GM18508 (cell line): Measurements from ENCODE around the gene TCF19.
"Not testable (repeated sequence)": the region's sequence is repeated elsewhere in the genome, so short reads cannot be mapped to it uniquely, and the experiment has no call there.

Experiments used
- ATAC-seq: cut with Tn5 transposase; IDR thresholded peaks from one replicate; pipeline ENCODE4 v1.9.1; 2021; ENCODE audit warnings: moderate number of reproducible peaks; ENCODE audit not compliant: insufficient read depth, unreplicated experiment

TCF19 gene

DNA sequence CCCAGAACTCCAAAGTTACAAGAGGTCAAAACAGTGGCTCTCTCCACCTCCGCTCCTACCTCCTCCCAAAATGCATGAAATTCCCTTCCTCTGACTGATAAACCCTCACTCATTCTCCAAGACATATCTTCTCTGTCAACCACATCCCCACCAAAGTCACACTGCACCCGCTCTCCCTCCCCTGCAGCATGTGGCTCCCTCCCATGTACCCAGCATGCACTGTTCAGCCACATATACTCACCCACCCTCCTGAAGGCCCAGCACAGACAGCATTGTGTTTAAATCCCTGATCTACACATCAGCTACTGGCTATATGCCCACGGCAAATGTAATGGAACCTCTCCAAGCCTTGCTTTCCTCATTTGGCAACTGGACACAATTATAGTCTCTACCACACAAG is 17.6 kb downstream of the TCF19 start:
- no peak for ATAC-seq

DNA sequence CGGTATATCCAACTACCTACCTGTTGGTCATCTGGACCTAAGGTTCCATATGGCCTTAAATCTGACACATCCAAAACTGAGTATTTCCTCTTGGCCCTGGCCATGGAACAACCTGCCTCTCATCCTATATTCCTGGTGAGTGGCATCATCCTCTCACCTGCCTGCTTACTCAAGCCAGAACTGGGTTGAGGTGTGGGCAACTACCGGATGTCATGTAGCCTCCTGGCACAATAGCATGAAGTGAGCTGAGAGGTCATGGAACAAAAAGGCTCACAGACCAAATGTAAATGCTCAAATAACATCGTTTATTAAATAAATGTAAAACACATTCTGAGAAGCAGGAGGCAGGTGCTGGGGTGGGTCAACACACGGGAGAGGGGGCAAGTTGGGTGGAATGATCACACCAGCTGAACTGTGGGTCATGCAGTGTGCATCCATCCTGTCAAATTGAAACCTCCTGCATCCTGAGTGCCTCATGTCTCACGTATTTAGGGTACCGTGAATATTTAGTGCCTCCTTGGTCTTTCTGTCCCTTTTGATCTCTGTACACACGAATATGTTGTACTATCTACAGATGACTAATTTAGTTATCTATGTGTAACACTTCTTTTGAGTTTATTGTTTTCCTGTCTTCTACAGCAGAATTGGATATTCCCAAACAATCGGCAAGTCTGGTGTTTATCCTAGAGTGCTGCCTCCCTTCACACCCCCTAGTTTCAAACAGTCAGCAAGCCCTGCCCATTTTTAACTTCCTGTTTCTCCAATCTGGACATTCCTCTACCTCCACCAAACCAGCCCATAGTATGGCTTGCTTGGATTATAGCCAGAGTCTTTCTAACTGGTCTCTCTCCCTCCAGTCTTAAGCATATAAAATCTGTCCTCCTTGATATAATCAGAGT is 20.0 kb downstream of the TCF19 start:
- no peak for ATAC-seq

DNA sequence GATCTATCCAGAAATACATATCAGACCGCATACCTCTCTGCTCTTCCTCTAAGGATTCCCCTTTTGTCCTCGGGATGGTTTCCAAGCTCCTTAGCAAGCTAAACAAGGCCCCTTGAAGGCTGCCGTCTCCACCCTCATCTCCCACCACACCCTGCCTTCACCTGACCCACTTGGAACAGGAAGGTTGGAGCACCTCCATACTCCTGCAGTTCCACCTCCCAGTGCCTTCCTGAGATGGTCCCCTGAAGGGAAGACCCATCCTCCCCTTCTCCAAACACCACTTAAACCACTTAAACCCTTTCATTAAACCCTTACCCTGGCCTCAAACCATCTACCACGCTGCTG is 20.6 kb downstream of the TCF19 start:
- no peak for ATAC-seq

DNA sequence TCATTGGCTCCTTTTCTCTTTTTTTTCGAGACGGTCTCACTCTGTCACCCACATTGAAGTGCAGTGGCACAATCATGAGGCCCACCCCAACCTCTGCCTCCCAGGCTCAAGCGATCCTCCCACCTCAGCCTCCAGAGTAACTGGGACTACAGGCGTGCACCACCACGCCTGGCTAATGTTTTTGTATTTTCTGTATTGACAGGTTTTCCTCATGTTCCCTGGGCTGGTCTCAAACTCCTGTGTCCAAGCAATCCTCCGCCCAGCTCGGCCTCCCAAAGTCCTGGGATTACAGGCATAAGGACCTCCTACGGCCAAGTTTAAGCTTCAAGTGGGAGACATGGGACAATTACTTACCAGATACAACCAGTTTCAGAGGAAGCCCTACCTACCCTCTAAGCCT is 21.5 kb downstream of the TCF19 start:
- ATAC-seq = no peak

DNA sequence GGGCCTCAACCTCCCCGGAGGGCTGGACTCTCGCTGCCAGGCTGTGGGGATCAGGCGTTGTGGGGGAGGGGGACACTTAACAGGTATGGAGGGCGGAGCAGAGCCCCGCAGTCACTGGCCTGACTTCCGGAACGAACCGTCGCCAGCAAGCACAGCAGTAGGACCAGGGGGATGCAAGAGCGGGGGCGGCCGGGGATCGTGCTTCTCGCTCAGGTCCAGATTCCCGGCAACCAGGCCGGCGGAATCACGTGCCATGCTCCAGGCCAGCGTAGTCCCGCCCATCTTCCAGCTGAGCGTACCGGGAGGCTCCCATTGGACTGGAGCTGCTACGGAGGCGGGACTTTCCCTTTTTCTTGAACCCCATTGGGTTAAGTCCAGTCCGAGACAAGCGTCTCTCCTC is 22.1 kb downstream of the TCF19 start:
- ATAC-seq = no peak

DNA sequence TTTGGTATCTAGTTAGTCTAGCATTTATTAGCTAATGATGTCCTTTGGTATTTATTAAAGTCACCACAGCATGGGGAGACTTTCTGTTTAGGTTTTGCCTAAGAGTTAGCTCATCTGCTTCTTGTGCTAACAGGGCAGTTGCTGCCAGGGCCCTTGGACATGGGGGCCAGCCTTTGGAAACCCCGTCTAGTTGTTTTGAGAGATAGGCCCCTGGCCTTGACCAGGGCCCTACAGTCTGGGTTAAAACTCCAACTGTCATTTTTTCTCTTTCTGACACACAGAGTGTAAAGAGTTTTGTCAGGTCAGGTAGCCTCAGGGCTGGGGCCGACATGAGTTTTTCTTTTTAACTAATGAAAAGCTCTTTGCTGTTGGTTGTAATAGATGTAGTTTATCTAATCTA is 24.9 kb downstream of the TCF19 start:
- ATAC-seq = not testable (repeated sequence)

DNA sequence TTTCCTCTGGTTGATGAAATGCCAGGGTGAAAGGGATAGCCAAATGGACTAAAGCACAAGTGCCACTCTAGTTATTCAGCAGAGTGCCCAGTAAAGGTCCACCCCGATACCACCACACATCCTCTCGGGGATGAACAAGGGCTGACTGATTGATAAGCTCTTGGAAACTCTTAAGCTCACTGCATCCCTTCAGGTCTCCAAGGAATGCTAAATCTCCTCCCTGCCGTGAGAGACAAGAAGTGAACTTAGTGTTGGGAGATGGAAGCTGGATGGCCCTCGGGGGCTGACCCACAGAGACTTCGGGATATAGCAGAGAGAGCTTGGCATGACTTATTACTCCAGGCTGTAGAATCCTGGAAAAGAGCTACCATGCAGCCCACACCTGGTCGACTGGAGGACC is 25.5 kb downstream of the TCF19 start:
- ATAC-seq = not testable (repeated sequence)

DNA sequence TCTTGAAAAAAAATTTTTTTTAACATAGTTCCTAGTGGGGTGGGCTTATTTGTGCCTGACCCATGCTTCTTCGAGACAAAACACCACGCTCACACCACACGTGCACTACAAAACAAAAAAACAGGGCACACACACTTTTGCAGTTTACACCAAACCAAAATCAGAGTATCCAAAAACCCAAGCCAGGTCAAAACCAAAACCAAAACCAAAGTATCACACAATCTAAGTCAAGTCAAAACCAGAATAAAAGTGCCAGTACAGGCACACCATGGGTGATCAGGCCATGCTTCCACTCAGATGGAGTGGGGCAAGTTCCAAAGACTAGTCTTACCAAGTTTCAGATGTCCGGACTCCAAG is 27.3 kb downstream of the TCF19 start:
- not testable (repeated sequence) for ATAC-seq

DNA sequence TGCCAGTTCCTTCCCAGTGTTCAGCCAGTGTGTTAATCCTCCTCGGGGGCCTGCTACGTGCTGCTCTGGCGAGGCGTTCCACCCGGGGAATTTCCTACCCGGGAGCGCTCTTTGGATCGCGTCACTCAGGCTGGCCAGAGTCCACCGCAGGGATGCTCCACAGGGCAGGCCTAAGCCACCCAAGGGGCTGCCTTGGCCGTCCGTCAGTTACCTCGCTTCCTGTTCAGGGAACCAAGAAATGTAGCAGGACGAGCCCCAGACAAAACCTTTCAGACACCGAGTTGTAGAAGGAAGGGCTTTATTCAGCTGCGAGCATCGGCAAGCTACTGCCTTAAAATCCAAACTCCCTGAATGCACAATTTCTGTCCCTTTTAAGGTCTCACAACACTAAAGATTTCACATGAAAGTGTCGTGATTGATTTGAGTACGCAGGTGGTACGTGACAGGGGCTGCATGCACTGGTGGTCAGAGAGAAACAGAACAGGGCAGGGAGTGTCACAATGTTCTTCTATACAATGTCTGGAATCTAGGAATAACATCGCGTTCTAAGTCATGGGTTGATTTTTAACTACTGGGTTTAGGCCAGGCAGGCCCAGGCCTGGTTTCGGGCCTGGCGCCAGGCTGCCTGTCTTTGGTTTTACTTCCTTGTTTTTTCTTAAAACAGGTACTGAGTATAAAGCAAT is 27.8 kb downstream of the TCF19 start:
- ATAC-seq = no peak

DNA sequence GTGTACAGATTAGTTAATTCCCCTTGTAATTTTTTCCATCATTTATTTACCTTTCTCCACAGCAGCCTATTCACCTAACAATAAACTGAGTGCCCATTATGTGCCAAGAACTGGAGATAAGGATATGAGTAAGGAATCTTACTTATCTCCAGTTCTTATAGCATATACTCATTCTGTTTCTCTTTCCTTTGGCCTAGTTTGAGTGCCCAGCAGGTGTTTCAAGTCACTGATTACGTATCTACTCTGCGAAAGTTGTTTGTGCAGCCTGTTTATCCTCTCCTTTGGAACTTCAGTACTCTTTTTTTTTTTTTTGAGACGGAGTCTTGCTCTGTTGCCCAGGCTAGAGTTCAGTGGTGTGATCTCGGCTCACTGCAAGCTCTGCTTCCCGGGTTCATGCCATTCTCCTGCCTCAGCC is 29.4 kb downstream of the TCF19 start:
- ATAC-seq = no peak

DNA sequence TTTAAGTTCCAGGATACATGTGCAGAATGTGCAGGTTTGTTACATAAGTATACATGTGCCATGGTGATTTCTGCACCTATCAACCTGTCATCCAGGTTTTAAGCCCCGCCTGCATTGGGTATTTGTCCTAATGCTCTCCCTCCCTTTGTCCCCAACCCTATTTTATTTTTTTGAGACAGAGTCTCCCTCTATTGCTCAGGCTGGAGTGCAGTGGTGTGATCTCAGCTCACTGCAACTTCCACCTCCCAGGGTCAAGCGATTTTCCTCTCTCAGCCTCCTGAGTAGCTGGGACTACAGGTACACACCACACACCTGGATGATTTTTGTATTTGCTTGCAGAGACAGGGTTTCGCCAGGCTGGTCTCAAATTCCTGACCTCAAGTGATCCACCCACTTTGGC is 30.8 kb downstream of the TCF19 start:
- ATAC-seq = not testable (repeated sequence)

DNA sequence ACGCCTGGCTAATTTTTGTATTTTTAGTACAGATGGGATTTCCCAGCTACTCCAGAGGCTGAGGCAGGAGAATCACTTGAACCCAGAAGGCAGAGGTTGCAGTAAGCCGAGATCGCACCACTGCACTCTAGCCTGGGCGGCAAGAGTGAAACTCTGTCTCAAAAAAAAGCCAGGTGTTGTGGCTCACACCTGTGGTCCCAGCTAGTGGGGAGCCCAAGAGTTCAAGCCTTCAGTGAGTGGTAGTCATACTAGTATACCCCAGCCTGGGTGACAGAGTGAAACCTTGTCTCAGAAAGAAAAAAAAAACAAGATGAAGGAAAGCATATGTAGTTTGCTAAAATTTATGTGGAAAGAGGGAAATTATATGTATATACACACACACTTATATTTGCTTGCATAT is 32.1 kb downstream of the TCF19 start:
- no peak for ATAC-seq

DNA sequence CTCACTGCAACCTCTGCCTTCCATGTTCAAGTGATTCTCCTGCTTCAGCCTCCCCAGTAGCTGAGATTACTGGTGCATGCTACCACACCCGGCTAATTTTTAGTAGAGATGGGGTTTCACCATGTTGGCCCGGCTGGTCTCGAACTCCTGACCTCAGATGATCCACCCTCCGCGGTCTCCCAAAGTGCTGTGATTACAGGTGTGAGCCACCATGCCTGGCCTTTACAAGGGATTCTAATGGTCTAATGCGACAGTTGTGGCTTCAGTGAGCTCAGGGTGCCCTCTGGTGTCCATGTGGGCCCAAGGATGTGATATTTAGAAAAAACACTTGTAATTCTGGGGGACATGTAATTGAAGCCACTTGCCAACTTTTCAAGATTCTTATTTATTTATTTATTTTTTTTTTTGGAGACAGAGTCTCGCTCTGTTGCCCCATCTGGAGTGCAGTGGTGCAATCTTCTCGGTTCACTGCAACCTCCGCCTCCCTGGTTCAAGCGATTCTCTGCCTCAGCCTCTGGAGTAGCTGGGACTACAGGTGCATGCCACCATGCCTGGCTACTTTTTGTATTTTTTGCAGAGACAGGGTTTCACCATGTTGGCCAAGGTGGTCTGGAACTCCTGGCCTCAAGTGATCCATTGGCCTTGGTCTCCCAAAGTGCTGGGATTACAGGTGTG is 34.2 kb downstream of the TCF19 start:
- not testable (repeated sequence) for ATAC-seq

DNA sequence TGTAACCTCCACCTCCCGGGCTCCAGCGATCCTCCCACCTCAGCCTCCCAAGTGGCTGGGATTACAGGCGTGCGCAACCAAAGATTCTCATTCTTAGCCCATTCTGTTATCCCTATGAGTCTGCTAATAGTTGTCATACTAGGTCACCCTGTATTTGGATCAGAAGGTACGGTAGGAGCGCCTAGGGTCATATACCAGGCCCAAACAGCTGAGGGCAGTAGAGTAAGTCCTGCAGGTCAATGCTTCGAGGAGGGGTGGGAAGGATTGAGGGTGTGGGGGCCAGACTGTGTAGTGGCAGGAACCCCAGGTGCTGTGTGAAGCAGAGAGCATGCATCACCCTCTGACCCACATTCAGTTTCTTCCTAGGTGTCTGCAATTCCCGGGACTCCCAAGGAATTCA is 34.8 kb downstream of the TCF19 start:
- no peak for ATAC-seq

DNA sequence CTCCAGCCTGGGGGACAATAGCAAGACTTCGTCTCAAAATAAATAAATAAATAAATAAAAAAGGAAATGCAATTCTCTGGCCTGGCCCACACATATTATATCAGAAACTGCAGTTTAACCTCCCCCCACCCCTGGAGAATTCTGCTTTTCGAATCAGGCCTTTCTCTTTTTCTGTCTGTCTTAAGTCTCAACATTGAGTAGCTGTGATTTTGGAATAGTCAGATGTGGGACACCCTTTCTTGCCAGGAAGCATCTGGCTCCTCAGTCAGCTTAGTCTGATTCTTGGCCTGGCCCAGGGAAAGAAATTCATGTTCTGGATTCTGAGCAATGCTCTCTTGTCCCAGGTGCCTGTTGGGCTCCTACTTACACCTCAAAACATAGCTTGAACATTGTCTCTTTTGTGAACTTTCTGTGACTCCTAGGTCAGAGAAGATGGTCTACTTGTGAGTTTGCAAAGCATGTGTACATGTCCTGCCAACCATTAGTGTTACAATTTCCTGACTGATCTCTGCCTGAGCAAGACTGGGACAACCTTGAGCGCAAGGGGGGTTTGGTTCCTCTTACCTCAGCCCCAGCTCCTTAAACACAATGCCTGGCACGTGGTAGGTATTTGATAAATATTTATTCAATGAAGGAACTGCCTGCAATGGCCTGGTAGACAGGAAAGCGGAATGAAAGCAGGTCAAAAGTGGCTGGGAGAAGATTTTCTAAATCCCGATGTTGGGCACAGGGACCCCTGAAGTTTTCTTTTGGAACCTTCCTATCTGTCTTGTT is 35.9 kb downstream of the TCF19 start:
- no peak for ATAC-seq

DNA sequence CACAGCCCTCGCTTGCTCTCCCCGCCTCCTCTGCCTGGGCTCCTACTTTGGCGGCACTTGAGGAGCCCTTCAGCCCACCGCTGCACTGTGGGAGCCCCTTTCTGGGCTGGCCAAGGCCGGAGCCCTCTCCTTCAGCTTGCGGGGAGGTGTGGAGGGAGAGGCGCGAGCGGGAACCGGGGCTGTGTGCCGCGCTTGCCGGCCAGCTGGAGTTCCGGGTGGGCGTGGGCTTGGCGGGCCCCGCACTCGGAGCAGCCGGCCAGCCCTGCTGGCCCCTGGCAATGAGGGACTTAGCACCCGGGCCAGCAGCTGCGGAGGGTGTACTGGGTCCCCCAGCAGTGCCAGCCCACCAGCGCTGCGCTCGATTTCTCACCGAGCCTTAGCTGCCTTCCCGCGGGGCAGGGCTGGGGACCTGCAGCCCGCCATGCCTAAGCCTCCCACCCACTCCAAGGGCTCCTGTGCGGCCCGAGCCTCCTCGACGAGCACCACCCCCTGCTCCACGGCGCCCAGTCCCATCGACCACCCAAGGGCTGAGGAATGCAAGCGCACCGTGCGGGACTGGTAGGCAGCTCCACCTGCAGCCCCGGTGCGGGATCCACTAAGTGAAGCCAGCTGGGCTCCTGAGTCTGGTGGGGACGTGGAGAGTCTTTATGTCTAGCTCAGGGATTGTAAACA is 37.1 kb downstream of the TCF19 start:
- ATAC-seq = not testable (repeated sequence)

DNA sequence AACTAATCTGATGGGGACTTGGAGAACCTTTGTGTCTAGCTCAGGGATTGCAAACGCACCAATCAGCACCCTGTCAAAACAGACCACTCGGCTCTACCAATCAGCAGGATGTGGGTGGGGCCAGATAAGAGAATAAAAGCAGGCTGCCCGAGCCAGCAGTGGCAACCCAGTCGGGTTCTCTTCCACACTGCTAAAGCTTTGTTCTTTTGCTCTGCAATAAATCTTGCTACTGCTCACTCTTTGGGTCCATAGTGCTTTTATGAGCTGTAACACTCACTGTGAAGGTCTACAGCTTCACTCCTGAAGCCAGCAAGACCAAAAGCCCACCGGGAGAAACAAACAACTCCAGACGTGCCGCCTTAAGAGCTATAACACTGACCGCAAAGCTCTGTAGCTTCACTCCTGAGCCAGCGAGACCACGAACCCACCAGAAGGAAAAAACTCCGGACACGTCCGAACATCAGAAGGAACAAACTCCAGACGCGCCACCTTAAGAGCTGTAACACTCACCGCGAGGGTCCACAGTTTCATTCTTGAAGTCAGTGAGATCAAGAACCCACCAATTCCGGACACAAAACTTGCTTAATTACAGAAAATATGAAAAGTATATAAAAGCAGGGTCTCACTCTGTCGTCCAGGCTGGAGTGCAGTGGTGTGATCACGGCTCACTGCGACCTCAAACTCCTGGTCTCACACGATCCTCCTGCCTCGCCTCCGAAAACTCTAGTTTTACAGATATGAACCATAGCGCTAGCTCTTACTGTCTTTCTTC is 38.0 kb downstream of the TCF19 start:
- not testable (repeated sequence) for ATAC-seq

DNA sequence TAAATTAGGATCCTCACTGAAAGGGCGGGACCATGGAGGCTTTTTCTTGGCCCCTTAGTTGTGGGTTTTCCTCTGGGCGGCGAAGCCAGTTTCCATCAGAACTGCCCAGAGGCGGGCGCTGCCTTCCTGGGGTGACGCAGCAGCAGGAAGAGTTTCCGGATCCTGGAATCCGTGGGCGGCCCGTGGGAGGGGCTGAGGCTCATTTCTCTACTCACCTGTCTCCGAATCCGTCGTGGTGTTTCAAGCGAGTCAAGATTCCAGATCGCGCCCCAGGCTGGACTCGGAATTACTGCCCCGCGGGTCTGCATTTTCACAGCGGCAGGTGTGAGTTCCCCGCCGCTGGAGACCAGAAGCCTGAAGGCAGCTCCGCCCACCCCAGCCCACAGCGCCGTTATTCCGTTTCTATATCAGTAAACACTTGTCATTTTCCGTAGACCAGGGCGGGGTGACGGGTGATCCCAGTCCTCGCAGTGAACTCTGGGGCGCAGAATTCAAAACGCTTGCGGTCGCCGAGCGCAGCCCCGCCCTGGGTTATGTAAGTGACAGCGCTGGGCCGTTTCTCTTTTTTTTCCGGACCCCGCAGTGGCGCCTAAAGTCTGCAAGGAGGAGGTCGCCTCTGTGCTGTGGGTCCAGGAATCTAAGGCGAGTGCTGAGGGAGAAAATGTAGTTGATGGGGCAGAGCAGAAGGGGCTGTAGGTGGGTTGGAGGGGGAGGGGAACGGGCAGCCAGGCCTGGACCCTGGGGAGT is 39.3 kb downstream of the TCF19 start:
- ATAC-seq = no peak

DNA sequence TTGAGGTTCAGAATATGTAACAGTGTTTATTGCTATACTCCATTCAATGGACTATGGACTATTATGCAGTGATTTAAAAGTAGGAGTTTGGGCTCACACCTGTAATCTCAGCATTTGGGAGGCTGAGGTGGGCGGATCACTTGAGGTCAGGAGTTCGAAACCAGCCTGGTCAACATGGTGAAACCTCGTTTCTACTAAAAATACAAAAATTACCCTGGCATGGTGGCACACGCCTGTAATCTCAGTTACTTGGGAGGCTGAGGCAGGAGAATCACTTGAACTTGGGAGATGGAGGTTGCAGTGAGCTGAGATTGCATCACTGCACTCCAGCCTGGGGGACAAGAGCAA is 40.7 kb downstream of the TCF19 start:
- ATAC-seq = not testable (repeated sequence)
